ENCODE results near the gene TRIM14. TPM values are rescaled to one million over a fixed set of nuclear protein-coding genes. Genes with fewer than 3 reads are reported as not detected.

TRIM14 gene
- total and polyA plus RNA-seq, 10 of the 15 experiments (the other 5 are each of a cell fraction or from before 2014, with no cell fraction given): 8.6 to 53.3 (median 35.7) TPM

GRCh38 chr9:98024702-98025101 is 94.3 kb downstream of the TRIM14 start:
- Histone ChIP-seq H3K9ac (ENCODE audit: control insufficient read depth, insufficient read depth, low read length) (no peak overlapping the region), H4K20me1 (ENCODE audit: control insufficient read depth, insufficient read depth) (no peaks in the 10 kb centered on the region), H3K4me3 (no peak overlapping the region), H3K27me3 (replicated peaks in 1 of 2; ENCODE audit: control insufficient read depth in 2 of 2, insufficient read depth in 2 of 2, low read length in 1 of 2) (no peaks in the 10 kb centered on the region), H3K27ac (ENCODE audit: control insufficient read depth, insufficient read depth) (no peak overlapping the region), H3K79me2 (ENCODE audit: control insufficient read depth, insufficient read depth, low read length) (no peaks in the 10 kb centered on the region), H3K4me2 (ENCODE audit: control insufficient read depth, insufficient read depth) (no peak overlapping the region), H3K4me1 (ENCODE audit: control insufficient read depth, insufficient read depth, low read length) (no peaks in the 10 kb centered on the region), H3K9me3 (replicated peaks; ENCODE audit: control insufficient read depth, insufficient read depth, low read length) (no peaks in the 10 kb centered on the region), H3K36me3 (ENCODE audit: control insufficient read depth in 2 of 2, insufficient read depth in 2 of 2, low read length in 1 of 2) (peaks cover 0 to 4% of the 10 kb centered on the region in 2 experiments; a peak in 1 of 4 replicates), H2AFZ (ENCODE audit: control insufficient read depth, low read depth, low read length) (no peak overlapping the region)
- intact Hi-C loops (cut with micrococcal nuclease; ENCODE audit: unreplicated experiment) (no loop called here), in situ Hi-C loops (cut with MboI) (no loop called here)
- ChIA-PET RAD21 (ENCODE audit: unreplicated experiment) (no interaction called here), SMC1A (ENCODE audit: uncharacterized antibody, unreplicated experiment) (interaction anchor here (1.4 kb wide), 1 partner anchor 14 kb away, joined by 3 read pairs; no protein-coding TSS in a partner anchor), POLR2A (no interaction called here), CTCF (interaction anchor here (2.2 to 3.5 kb wide), 2 partner anchors 10 to 101 kb away, joined by 8 to 16 read pairs; no protein-coding TSS in a partner anchor)
- WGBS (ENCODE audit: insufficient coverage, insufficient replicate concordance, low lambda C conversion rate, missing lambda C conversion rate): 95% methylated on average over 1 of the region's 1 CpG
- ATAC-seq: no peak
- BruUV-seq (replicated peaks): no TSS peak
- DNase-seq (ENCODE audit: low read depth, low spot score): no peak
- no peak for FAIRE-seq
- TF ChIP-seq RELA (IDR thresholded peaks at IDR 0.05; ENCODE audit: borderline replicate concordance, partially characterized antibody) (no peak), PKNOX1 (IDR thresholded peaks at IDR 0.05) (no peak), ZZZ3 (IDR thresholded peaks at IDR 0.05; ENCODE audit: control insufficient read depth, insufficient read length, low read depth) (no peak), BCL11A (IDR thresholded peaks at IDR 0.05; ENCODE audit: low read depth, low read length) (no peak), MYC (IDR thresholded peaks at IDR 0.05; ENCODE audit: insufficient read depth, insufficient read length, insufficient replicate concordance, low read length, severe bottlenecking) (no peak), EGR1 (IDR thresholded peaks at IDR 0.05; ENCODE audit: borderline replicate concordance in 1 of 2, low read depth in 2 of 2, low read length in 2 of 2) (no peak), POU2F2 (IDR thresholded peaks at IDR 0.05; ENCODE audit: borderline replicate concordance, low read depth, low read length) (no peak), SREBF2 (IDR thresholded peaks at IDR 0.05; ENCODE audit: low read length) (no peak), SKIL (IDR thresholded peaks at IDR 0.05; ENCODE audit: low read depth, poor library complexity, severe bottlenecking) (no peak), NFXL1 (IDR thresholded peaks at IDR 0.05; ENCODE audit: borderline replicate concordance) (no peak), JUNB (IDR thresholded peaks at IDR 0.05) (no peak), RAD21 (IDR thresholded peaks at IDR 0.05; ENCODE audit: insufficient read depth, low read depth, low read length) (no peak)
- TF ChIP-seq, protein P1, sequence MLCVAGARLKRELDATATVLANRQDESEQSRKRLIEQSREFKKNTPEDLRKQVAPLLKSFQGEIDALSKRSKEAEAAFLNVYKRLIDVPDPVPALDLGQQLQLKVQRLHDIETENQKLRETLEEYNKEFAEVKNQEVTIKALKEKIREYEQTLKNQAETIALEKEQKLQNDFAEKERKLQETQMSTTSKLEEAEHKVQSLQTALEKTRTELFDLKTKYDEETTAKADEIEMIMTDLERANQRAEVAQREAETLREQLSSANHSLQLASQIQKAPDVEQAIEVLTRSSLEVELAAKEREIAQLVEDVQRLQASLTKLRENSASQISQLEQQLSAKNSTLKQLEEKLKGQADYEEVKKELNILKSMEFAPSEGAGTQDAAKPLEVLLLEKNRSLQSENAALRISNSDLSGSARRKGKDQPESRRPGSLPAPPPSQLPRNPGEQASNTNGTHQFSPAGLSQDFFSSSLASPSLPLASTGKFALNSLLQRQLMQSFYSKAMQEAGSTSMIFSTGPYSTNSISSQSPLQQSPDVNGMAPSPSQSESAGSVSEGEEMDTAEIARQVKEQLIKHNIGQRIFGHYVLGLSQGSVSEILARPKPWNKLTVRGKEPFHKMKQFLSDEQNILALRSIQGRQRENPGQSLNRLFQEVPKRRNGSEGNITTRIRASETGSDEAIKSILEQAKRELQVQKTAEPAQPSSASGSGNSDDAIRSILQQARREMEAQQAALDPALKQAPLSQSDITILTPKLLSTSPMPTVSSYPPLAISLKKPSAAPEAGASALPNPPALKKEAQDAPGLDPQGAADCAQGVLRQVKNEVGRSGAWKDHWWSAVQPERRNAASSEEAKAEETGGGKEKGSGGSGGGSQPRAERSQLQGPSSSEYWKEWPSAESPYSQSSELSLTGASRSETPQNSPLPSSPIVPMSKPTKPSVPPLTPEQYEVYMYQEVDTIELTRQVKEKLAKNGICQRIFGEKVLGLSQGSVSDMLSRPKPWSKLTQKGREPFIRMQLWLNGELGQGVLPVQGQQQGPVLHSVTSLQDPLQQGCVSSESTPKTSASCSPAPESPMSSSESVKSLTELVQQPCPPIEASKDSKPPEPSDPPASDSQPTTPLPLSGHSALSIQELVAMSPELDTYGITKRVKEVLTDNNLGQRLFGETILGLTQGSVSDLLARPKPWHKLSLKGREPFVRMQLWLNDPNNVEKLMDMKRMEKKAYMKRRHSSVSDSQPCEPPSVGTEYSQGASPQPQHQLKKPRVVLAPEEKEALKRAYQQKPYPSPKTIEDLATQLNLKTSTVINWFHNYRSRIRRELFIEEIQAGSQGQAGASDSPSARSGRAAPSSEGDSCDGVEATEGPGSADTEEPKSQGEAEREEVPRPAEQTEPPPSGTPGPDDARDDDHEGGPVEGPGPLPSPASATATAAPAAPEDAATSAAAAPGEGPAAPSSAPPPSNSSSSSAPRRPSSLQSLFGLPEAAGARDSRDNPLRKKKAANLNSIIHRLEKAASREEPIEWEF (IDR thresholded peaks at IDR 0.05; ENCODE audit: insufficient replicate concordance, low read depth, low read length): no peak
- TF ChIP-seq, protein P2, sequence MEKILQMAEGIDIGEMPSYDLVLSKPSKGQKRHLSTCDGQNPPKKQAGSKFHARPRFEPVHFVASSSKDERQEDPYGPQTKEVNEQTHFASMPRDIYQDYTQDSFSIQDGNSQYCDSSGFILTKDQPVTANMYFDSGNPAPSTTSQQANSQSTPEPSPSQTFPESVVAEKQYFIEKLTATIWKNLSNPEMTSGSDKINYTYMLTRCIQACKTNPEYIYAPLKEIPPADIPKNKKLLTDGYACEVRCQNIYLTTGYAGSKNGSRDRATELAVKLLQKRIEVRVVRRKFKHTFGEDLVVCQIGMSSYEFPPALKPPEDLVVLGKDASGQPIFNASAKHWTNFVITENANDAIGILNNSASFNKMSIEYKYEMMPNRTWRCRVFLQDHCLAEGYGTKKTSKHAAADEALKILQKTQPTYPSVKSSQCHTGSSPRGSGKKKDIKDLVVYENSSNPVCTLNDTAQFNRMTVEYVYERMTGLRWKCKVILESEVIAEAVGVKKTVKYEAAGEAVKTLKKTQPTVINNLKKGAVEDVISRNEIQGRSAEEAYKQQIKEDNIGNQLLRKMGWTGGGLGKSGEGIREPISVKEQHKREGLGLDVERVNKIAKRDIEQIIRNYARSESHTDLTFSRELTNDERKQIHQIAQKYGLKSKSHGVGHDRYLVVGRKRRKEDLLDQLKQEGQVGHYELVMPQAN (conservative IDR thresholded peaks at IDR 0.05): no peak
